Measurements from ENCODE around the gene CTSZ.

- TF ChIP-seq ATF3 (IDR thresholded peaks at IDR 0.05; ENCODE audit: insufficient read depth, low read depth, low read length) = no peak
- TF ChIP-seq HDAC2 (IDR thresholded peaks at IDR 0.05; ENCODE audit: borderline replicate concordance in 1 of 2, low read depth in 2 of 2, low read length in 2 of 2) = no peak
- no peak for TF ChIP-seq CTCF (IDR thresholded peaks at IDR 0.05; ENCODE audit: control extremely low read depth in 1 of 3, insufficient read depth in 1 of 3, low read depth in 1 of 3, low read length in 3 of 3)
- no peak for TF ChIP-seq CBX5 (IDR thresholded peaks at IDR 0.05; ENCODE audit: low read depth, low read length)
- TF ChIP-seq CHD2 (IDR thresholded peaks at IDR 0.05; ENCODE audit: low read length) = no peak
- no peak for TF ChIP-seq NRF1 (IDR thresholded peaks at IDR 0.05; ENCODE audit: low read depth, low read length)
- TF ChIP-seq GTF2F1 (IDR thresholded peaks at IDR 0.05; ENCODE audit: borderline replicate concordance, low read depth, low read length) = no peak
Observed at GRCh38 chr20:59002874-59003399, 4.1 kb downstream of the CTSZ start.

Data from H1 (cell line).